Neural cell (in vitro differentiated cells): ENCODE measurements around the gene MBD6.

ENCODE experiments used
- EP300 ChIP-seq: fragments of 450-650 bp; conservative IDR thresholded peaks from 2 replicates; pipeline ENCODE4 v1.6.1; 2014; ENCODE audit warnings: antibody characterized with exemption, mild to moderate bottlenecking, moderate library complexity; ENCODE audit not compliant: poor library complexity, severe bottlenecking
- EZH2 ChIP-seq: fragments of 200-600, 300-800 bp; shearing (Covaris generic), sonication (generic); IDR thresholded peaks from 2 replicates; pipeline ENCODE4 v1.6.1; 2014; ENCODE audit warnings: antibody characterized with exemption, low read length, borderline replicate concordance, mild to moderate bottlenecking; ENCODE audit not compliant: insufficient read depth, poor library complexity, severe bottlenecking
- RAD21 ChIP-seq: fragments of 450-650 bp; conservative IDR thresholded peaks from 2 replicates; pipeline ENCODE4 v1.6.1; 2014; ENCODE audit warnings: antibody characterized with exemption, mild to moderate bottlenecking, moderate library complexity
- REST ChIP-seq: IDR thresholded peaks from 2 replicates; pipeline ENCODE4 v1.6.1; 2012; ENCODE audit warnings: borderline replicate concordance
- SMC3 ChIP-seq: fragments of 450-650 bp; conservative IDR thresholded peaks from 2 replicates; pipeline ENCODE4 v1.6.1; 2014; ENCODE audit warnings: antibody characterized with exemption, mild to moderate bottlenecking, moderate library complexity; ENCODE audit not compliant: poor library complexity
- TAF1 ChIP-seq: IDR thresholded peaks from 2 replicates; pipeline ENCODE4 v1.6.1; 2012; ENCODE audit warnings: low read depth
- TF ChIP-seq, protein P1 (sequence below): fragments of 450-650 bp; IDR thresholded peaks from 2 replicates; pipeline ENCODE4 v1.5.1; 2014; ENCODE audit warnings: antibody characterized with exemption, mild to moderate bottlenecking, moderate library complexity; ENCODE audit not compliant: poor library complexity, severe bottlenecking

- no peak for TF ChIP-seq TAF1
- TF ChIP-seq, protein P1, sequence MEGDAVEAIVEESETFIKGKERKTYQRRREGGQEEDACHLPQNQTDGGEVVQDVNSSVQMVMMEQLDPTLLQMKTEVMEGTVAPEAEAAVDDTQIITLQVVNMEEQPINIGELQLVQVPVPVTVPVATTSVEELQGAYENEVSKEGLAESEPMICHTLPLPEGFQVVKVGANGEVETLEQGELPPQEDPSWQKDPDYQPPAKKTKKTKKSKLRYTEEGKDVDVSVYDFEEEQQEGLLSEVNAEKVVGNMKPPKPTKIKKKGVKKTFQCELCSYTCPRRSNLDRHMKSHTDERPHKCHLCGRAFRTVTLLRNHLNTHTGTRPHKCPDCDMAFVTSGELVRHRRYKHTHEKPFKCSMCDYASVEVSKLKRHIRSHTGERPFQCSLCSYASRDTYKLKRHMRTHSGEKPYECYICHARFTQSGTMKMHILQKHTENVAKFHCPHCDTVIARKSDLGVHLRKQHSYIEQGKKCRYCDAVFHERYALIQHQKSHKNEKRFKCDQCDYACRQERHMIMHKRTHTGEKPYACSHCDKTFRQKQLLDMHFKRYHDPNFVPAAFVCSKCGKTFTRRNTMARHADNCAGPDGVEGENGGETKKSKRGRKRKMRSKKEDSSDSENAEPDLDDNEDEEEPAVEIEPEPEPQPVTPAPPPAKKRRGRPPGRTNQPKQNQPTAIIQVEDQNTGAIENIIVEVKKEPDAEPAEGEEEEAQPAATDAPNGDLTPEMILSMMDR: no peak
- TF ChIP-seq EP300: no peak
- TF ChIP-seq EZH2: no peak
- TF ChIP-seq RAD21: no peak
- TF ChIP-seq SMC3: no peak
- TF ChIP-seq REST: no peak
Measured at GRCh38 chr12:57551637-57552305, 29.1 kb downstream of the MBD6 start.
